Mesendoderm (in vitro differentiated cells): ENCODE measurements around the gene HEPACAM2.

Experiments
- DNase-seq: peaks from one replicate; pipeline ENCODE4 v3.0.0; 2013
- H2AK5ac ChIP-seq: 2 replicates; pipeline ENCODE4 v1.6.1; 2013; ENCODE audit warnings: low read length, inconsistent platforms
- H2BK120ac ChIP-seq: 2 replicates; pipeline ENCODE4 v1.6.1; 2013; ENCODE audit warnings: low read depth, mild to moderate bottlenecking, low read length, moderate library complexity, mixed read lengths
- H2BK15ac ChIP-seq: replicated peaks from 2 replicates; pipeline ENCODE4 v1.6.1; 2013; ENCODE audit warnings: low read depth, mild to moderate bottlenecking, moderate library complexity
- H2BK5ac ChIP-seq: 2 replicates; pipeline ENCODE4 v1.6.1; 2013; ENCODE audit warnings: low read length, inconsistent platforms
- H3K18ac ChIP-seq: 2 replicates; pipeline ENCODE4 v1.6.1; 2013; ENCODE audit warnings: mild to moderate bottlenecking, low read length, mixed read lengths
- H3K23ac ChIP-seq: one replicate; pipeline ENCODE4 v1.6.1; 2013; ENCODE audit warnings: low read length
- H3K27ac ChIP-seq: 2 replicates; pipeline ENCODE4 v1.5.1; 2013; ENCODE audit warnings: low read depth, mild to moderate bottlenecking, inconsistent platforms, low read length, moderate library complexity
- H3K27me3 ChIP-seq: 2 replicates; pipeline ENCODE4 v1.6.1; 2013; ENCODE audit warnings: low read length, control low read depth, mild to moderate bottlenecking, inconsistent platforms; ENCODE audit not compliant: insufficient read depth, poor library complexity
- H3K36me3 ChIP-seq: 2 replicates; pipeline ENCODE4 v1.6.1; 2013; ENCODE audit warnings: low read length, inconsistent platforms; ENCODE audit not compliant: control insufficient read depth, insufficient read depth
- H3K4ac ChIP-seq: one replicate; pipeline ENCODE4 v1.6.1; 2013; ENCODE audit warnings: low read depth, mild to moderate bottlenecking, low read length, moderate library complexity
- H3K4me1 ChIP-seq: 2 replicates; pipeline ENCODE4 v1.6.1; 2013; ENCODE audit warnings: low read depth, low read length, inconsistent platforms; ENCODE audit not compliant: control insufficient read depth
- H3K4me2 ChIP-seq: 2 replicates; pipeline ENCODE4 v1.6.1; 2013; ENCODE audit warnings: low read length
- H3K4me3 ChIP-seq: 2 replicates; pipeline ENCODE4 v1.5.1; 2013; ENCODE audit warnings: mild to moderate bottlenecking, low read length
- H3K56ac ChIP-seq: one replicate; pipeline ENCODE4 v1.6.1; 2013; ENCODE audit warnings: low read length
- H3K79me1 ChIP-seq: 2 replicates; pipeline ENCODE4 v1.6.1; 2013; ENCODE audit warnings: low read length, inconsistent platforms
- H3K79me2 ChIP-seq: 2 replicates; pipeline ENCODE4 v1.6.1; 2013; ENCODE audit warnings: mild to moderate bottlenecking, low read length; ENCODE audit not compliant: control insufficient read depth, insufficient read depth
- H3K9ac ChIP-seq: 2 replicates; pipeline ENCODE4 v1.6.1; 2013; ENCODE audit warnings: low read length, inconsistent platforms
- H4K5ac ChIP-seq: one replicate; pipeline ENCODE4 v1.6.1; 2013; ENCODE audit warnings: low read length
- H4K8ac ChIP-seq: one replicate; pipeline ENCODE4 v1.6.1; 2013; ENCODE audit warnings: low read depth, mild to moderate bottlenecking, control low read depth, low read length, moderate library complexity
- WGBS: extraction: QIAGEN DNeasy Blood & Tissue Kit; methylation state at CpG from one replicate; pipeline ENCODE4 v1.1.7; 2013; ENCODE audit warnings: low lambda C conversion rate, missing lambda C conversion rate; ENCODE audit not compliant: insufficient coverage; ENCODE audit errors: extremely low coverage; 5-methylcytosine and 5-hydroxymethylcytosine counted together

HEPACAM2 gene

GRCh38 chr7:93185303-93186027 is 40.8 kb downstream of the HEPACAM2 start:
- H3K79me1 ChIP-seq: no peaks in the 10 kb centered on the region
- H4K8ac ChIP-seq: no peak overlapping the region
- no peak overlapping the region for H3K4ac ChIP-seq
- WGBS: no CpG with 5 or more reads among the region's 1 CpG
- no peaks in the 10 kb centered on the region for H3K4me1 ChIP-seq
- no peak overlapping the region for H2BK15ac ChIP-seq
- H3K56ac ChIP-seq: no peak overlapping the region
- H2BK120ac ChIP-seq: no peak overlapping the region
- no peak overlapping the region for H3K23ac ChIP-seq
- no peak overlapping the region for H4K5ac ChIP-seq
- H3K9ac ChIP-seq: no peak overlapping the region
- H3K18ac ChIP-seq: no peak overlapping the region
- H3K36me3 ChIP-seq: no peaks in the 10 kb centered on the region
- H3K79me2 ChIP-seq: no peaks in the 10 kb centered on the region
- no peak overlapping the region for H3K27ac ChIP-seq
- H2AK5ac ChIP-seq: no peak overlapping the region
- H3K4me3 ChIP-seq: no peak overlapping the region
- no peak overlapping the region for H3K4me2 ChIP-seq
- no peak overlapping the region for H2BK5ac ChIP-seq
- H3K27me3 ChIP-seq: no peaks in the 10 kb centered on the region
- DNase-seq: no peak

GRCh38 chr7:93179173-93179572 is 47.1 kb downstream of the HEPACAM2 start:
- Histone ChIP-seq H2AK5ac (no peak overlapping the region), H3K79me1 (no peaks in the 10 kb centered on the region), H3K18ac (no peak overlapping the region), H2BK5ac (no peak overlapping the region), H3K23ac (no peak overlapping the region), H3K79me2 (no peaks in the 10 kb centered on the region), H2BK15ac (no peak overlapping the region), H3K4me3 (no peak overlapping the region), H3K27ac (no peak overlapping the region), H4K5ac (no peak overlapping the region), H2BK120ac (no peak overlapping the region), H3K9ac (no peak overlapping the region), H3K4me2 (no peak overlapping the region), H3K4me1 (no peaks in the 10 kb centered on the region), H3K56ac (no peak overlapping the region), H4K8ac (no peak overlapping the region), H3K4ac (no peak overlapping the region), H3K36me3 (no peaks in the 10 kb centered on the region), H3K27me3 (no peaks in the 10 kb centered on the region)
- no peak for DNase-seq

GRCh38 chr7:93178213-93178612 is 48.1 kb downstream of the HEPACAM2 start:
- H3K4me1 ChIP-seq: no peaks in the 10 kb centered on the region
- H2BK5ac ChIP-seq: no peak overlapping the region
- H3K18ac ChIP-seq: no peak overlapping the region
- no peak overlapping the region for H3K4ac ChIP-seq
- H3K56ac ChIP-seq: no peak overlapping the region
- no peak overlapping the region for H2AK5ac ChIP-seq
- no peak overlapping the region for H3K27ac ChIP-seq
- H2BK120ac ChIP-seq: no peak overlapping the region
- no peak overlapping the region for H3K23ac ChIP-seq
- H3K4me2 ChIP-seq: no peak overlapping the region
- H3K79me1 ChIP-seq: no peaks in the 10 kb centered on the region
- H2BK15ac ChIP-seq: no peak overlapping the region
- H3K27me3 ChIP-seq: no peaks in the 10 kb centered on the region
- no peaks in the 10 kb centered on the region for H3K79me2 ChIP-seq
- no peak overlapping the region for H4K8ac ChIP-seq
- H3K9ac ChIP-seq: no peak overlapping the region
- DNase-seq: no peak
- no peak overlapping the region for H4K5ac ChIP-seq
- H3K36me3 ChIP-seq: no peaks in the 10 kb centered on the region
- no peak overlapping the region for H3K4me3 ChIP-seq
- no CpG with 5 or more reads among the region's 3 CpGs for WGBS

- no peak overlapping the region for H3K18ac ChIP-seq
Observed at GRCh38 chr7:93176992-93177580, 49.2 kb downstream of the HEPACAM2 start.

GRCh38 chr7:93175219-93175618 is 51.0 kb downstream of the HEPACAM2 start:
- no peak overlapping the region for H3K4me2 ChIP-seq
- H3K27me3 ChIP-seq: no peaks in the 10 kb centered on the region
- no peak overlapping the region for H2BK5ac ChIP-seq
- no peaks in the 10 kb centered on the region for H3K4me1 ChIP-seq
- no peak overlapping the region for H3K4me3 ChIP-seq
- no peak overlapping the region for H3K9ac ChIP-seq
- no peak overlapping the region for H3K27ac ChIP-seq
- H4K5ac ChIP-seq: no peak overlapping the region
- no peak overlapping the region for H3K56ac ChIP-seq
- no peak for DNase-seq
- H3K36me3 ChIP-seq: no peaks in the 10 kb centered on the region
- no peak overlapping the region for H4K8ac ChIP-seq
- H3K4ac ChIP-seq: no peak overlapping the region
- H3K79me1 ChIP-seq: no peaks in the 10 kb centered on the region
- no peaks in the 10 kb centered on the region for H3K79me2 ChIP-seq
- no peak overlapping the region for H2AK5ac ChIP-seq
- WGBS: no CpG with 5 or more reads among the region's 2 CpGs
- no peak overlapping the region for H3K18ac ChIP-seq
- no peak overlapping the region for H3K23ac ChIP-seq
- no peak overlapping the region for H2BK120ac ChIP-seq
- H2BK15ac ChIP-seq: no peak overlapping the region

More at GRCh38 chr7:93176992-93177580, 49.2 kb downstream of the HEPACAM2 start:
- Histone ChIP-seq H3K79me2 (no peaks in the 10 kb centered on the region), H3K4me3 (no peak overlapping the region), H3K23ac (no peak overlapping the region), H3K56ac (no peak overlapping the region), H3K36me3 (no peaks in the 10 kb centered on the region), H3K79me1 (no peaks in the 10 kb centered on the region), H3K27me3 (no peaks in the 10 kb centered on the region), H2AK5ac (no peak overlapping the region), H4K8ac (no peak overlapping the region), H3K4me1 (no peaks in the 10 kb centered on the region), H2BK5ac (no peak overlapping the region), H2BK120ac (no peak overlapping the region), H3K27ac (no peak overlapping the region), H2BK15ac (no peak overlapping the region), H4K5ac (no peak overlapping the region), H3K4ac (no peak overlapping the region), H3K9ac (no peak overlapping the region), H3K4me2 (no peak overlapping the region)
- DNase-seq: no peak
- no CpG with 5 or more reads among the region's 2 CpGs for WGBS

GRCh38 chr7:93172683-93173082 is 53.6 kb downstream of the HEPACAM2 start:
- no peak overlapping the region for H3K4me2 ChIP-seq
- H3K27me3 ChIP-seq: no peaks in the 10 kb centered on the region
- no peak overlapping the region for H3K4me3 ChIP-seq
- no peak overlapping the region for H4K8ac ChIP-seq
- H3K56ac ChIP-seq: no peak overlapping the region
- no peak overlapping the region for H2AK5ac ChIP-seq
- no peak overlapping the region for H3K23ac ChIP-seq
- H3K79me2 ChIP-seq: no peaks in the 10 kb centered on the region
- H3K4me1 ChIP-seq: no peaks in the 10 kb centered on the region
- H3K79me1 ChIP-seq: no peaks in the 10 kb centered on the region
- no peak overlapping the region for H3K18ac ChIP-seq
- WGBS: no CpG with 5 or more reads among the region's 2 CpGs
- no peaks in the 10 kb centered on the region for H3K36me3 ChIP-seq
- no peak overlapping the region for H3K4ac ChIP-seq
- H2BK120ac ChIP-seq: no peak overlapping the region
- no peak overlapping the region for H2BK15ac ChIP-seq
- no peak overlapping the region for H3K9ac ChIP-seq
- no peak overlapping the region for H2BK5ac ChIP-seq
- no peak overlapping the region for H4K5ac ChIP-seq
- no peak overlapping the region for H3K27ac ChIP-seq
- no peak for DNase-seq
